HG02840 (cell line): ENCODE results near the gene PPIL6.

Source experiments
- ATAC-seq: cut with Tn5 transposase; IDR thresholded peaks from one replicate; pipeline ENCODE4 v1.9.1; 2021; ENCODE audit warnings: mild to moderate bottlenecking, moderate library complexity, moderate number of reproducible peaks; ENCODE audit not compliant: unreplicated experiment, low FRiP score

The PPIL6 gene

DNA sequence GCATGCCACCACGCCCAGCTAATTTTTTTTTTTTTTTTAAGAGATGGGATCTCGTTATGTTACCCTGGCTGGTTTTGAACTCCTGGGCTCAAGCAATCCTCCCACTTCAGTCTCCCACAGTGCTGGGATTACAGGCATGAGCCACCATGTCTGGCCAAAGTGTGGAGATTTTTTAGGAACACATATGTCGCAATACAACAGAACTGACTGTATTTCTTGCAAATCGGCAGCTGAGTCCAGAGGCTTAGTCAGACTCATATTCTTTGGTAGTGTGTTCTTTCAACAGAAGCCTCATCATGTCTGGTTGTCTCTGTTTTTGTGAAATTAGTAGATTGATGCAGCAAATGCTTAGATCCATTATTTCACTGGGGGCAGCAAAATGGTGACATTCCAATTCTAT is 34.2 kb downstream of the PPIL6 start:
- no peak for ATAC-seq

DNA sequence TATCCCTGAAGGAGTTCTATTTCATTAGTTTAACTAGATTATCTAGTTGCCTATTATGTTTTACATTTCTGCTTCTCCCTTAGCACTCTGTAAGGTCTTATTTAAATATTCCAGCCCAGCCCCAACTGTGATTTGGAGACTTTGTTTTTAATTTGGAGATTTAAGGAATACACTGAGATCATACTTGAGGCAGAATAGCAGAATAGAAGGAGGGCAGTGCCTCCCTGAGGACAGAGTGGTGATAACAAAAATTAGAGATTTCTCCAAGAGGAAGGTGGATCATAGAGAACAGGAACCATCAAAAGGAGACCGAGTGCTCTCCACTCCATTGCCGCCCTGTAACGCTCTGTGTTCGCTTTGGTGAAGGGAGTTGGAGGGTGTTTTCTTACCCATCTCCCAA is 43.4 kb downstream of the PPIL6 start:
- ATAC-seq = no peak

GRCh38 chr6:109396046-109396718 is 44.2 kb downstream of the PPIL6 start:
- no peak for ATAC-seq

DNA sequence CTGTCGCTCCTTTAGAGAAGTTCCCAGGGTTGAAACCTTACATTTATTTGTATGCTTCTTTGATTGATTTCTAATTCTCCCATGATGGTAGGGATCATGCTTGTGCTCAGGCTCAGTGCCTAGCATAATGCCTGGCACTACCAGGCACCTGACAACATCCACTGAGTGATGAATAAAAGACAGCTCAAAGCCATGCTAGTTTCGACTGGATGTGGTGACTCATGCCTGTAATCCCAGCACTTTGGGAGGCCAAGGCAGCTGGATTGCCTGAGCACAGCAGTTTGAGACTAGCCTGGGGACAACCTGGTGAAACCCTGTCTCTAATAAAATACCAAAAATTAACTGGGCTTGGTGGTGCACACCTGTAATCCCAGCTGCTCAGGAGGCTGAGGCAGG is 46.5 kb downstream of the PPIL6 start:
- ATAC-seq = no peak

DNA sequence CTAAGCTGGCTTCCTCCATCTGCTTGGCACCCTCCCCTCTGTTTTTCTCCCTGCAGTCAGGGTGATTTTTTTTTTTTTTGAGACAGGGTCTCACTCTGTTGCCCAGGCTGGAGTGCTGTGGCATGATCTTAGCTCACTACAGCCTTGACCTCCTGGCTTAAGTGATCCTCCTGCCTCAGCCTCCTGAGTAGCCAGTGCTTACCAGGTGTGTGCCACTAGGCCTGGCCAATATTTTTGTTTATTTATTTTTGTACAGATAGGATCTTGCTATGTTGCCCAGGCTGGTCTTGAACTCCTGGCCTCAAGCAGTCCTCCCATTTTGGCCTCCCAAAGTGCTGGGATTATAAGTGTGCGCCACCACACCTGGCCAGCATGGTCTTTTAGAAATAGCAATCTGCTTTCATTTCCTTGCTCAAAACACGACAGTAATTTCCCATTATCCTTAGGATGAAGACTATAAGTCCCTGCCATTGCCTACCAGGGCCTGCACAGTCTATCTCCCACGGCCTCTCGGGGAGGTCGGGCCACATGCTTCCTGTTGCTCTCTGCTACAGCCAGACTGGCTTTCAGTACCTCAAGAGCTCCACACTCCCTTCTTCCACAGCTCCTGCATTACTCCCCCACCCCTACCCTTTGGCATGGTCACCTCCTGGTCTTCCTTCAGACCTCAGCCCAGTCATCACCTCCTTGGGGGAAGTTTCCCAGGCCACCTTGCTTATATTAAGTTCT is 47.1 kb downstream of the PPIL6 start:
- ATAC-seq = no peak

DNA sequence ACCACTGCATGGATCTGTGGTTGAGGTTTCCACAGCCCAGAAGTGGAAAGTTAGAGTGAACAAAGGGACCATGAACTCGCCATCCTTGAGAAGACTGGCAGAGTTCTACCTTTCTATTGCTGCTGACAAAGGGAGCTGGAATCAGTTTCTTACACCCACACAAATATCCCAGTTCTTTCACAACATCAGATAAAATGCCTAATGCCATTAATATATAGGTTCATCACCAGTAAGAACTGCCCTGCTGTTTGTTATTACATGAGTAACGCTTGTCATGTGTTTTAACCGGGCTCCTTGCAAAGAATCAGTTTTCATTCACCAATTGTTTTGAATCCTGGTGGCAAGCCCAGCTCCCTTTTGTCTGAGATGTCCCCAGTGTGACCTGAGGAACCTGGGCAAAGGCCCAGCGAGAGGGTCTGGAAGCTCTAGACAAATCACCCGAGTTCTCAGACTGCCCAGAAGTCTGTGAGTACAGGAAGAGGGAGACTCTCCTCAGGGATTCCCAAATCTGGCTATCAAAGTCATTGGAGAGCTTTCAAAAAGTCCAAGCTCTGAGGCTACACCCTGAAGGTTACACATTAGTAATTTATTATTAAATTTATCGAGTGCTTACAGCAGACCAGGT is 50.7 kb downstream of the PPIL6 start:
- ATAC-seq = no peak

- ATAC-seq = no peak
Observed at GRCh38 chr6:109388265-109388664, 52.2 kb downstream of the PPIL6 start.

DNA sequence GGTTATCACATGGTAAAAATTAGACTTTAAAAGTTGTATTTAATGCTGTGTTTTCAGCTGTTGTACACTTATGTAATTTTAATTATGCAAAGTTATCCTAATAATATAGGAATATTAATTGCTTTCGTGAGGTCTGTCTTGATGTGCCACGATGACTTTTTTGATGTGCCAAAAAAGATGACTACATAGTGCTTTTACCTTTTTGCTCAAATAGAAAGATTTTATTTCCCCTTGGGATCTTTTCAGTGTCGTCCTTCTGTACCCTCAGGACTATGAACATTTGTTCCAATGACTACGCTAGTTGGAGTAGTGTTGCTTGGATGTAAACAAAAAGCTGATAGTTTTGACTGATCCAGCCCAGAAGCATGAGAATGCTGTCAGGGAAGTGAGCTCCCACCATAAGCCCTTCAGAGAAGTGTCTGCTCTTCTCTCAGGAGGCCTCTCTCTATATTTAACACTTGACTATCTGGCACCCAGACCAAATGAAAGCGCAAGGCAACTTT is 56.9 kb downstream of the PPIL6 start:
- no peak for ATAC-seq

DNA sequence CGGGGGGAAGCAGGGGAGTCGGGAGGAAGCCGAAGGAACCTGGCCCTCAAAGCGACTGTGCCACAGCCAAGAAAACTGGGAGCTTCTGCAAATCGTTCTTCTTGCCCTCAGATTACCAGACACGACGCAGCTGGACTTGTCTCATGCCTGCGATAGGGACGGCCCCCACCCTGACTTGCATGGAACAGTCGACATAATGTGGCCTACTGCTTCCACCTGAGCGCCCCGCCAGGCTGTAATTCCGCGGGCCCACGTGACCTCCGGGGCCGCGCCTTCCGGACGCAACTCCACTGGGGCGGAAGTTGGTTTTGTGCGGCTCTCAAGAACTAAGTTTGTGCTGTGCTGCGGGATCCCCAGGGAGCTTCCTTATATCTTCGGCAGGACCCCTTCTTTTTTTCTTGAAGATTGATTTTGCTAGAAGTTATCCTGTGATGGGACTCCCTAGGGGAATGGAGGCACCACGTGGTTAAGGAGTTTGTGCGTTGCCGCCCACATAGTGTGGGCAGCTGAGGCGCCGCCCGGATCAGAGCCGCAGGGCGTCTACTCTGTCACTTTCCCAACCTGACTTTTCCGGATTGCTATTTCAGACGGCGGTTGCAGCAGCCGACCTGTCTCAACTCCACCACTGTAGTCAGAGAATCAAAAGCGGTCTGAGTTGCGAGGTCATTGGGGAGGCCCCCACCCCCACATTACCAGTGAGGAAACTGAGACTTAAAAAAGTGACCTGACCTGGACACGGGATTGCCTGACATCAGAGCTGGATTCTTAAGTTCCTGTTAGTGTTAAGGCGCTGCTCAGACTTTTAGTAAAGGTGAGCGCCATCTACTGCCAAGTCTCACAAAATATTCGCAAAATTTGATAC is 57.6 kb downstream of the PPIL6 start:
- peak; percentile 74 for ATAC-seq

DNA sequence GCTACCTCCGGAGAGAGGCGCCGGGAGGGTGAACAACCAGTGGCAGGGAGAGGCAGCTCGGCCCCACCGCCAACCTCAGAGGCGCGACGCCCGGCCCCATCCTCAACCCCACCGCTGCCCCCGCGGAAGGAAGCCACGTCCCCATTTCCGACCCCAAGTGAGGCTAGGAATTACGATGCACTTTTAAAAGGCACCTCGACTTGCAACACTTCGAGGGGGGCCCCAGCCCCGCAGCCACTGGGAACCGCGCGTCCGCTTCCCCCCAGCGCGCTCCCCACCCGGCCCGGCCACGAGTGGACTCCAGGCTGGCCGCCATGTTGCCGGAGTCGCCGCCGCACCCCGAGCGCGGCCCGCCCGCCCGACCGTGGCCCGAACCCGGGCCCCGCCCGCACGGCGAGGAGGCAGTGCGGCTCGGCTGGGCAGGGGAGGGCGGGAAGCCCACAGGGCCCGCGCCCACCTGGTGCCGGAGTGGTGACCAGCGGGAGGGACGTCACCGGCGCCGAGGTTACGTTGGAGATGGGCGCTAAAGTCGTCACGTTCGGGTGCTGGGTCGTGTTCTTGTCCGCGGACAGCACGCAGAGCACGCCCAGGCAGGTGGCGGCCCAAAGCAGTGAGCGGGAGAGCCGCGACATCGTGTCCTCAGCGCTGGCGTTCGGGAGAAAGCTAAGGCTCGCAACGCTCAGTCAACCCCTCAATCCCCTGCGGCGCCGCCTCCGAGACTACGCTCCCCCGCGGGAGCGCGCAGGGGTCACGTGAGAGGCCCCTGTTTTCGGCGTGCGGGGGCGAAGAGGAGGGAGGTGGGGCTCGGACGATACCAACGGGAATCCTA is 58.5 kb downstream of the PPIL6 start, which contains the start of gene CD164:
Gene CD164 (minus strand): TSS at position 721 of the 829 bp plus-strand sequence. CDS start 89 bp downstream, at position 632.
- ATAC-seq = peak; percentile 51

GRCh38 chr6:109381061-109381746 is 59.2 kb downstream of the PPIL6 start:
- no peak for ATAC-seq

GRCh38 chr6:109379711-109380110 is 60.7 kb downstream of the PPIL6 start:
- ATAC-seq = no peak

GRCh38 chr6:109377717-109378116 is 62.7 kb downstream of the PPIL6 start:
- no peak for ATAC-seq

DNA sequence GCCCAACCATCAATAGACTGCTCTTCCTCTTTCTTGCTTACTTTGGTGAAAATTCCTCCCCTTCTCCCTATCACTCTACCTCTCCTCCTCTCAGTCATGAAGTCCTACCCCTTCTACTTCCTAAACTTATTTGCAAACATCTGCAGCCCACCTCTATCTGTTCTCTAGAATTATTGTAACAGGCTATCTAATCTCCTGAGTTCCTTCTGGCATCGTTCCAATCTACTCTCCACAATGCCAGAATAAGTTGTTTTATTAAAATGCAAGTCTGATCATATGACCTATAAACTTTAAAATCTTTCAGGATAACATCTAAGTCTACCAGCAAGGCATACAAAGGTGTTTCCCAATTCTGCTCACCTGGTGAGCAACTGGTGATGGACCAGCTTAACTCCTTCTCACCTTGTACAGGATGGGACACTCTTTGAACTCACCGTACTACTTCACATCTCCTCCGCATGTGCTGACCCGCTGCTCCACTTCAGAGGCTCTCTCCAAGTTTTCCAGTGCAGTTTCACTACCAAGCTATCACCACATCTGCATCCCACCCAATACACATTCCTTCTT is 66.0 kb downstream of the PPIL6 start:
- no peak for ATAC-seq

- ATAC-seq = peak; percentile 91
Observed at GRCh38 chr6:109373762-109374161, 66.7 kb downstream of the PPIL6 start.

GRCh38 chr6:109373331-109373730 is 67.1 kb downstream of the PPIL6 start:
- ATAC-seq = peak; percentile 5

DNA sequence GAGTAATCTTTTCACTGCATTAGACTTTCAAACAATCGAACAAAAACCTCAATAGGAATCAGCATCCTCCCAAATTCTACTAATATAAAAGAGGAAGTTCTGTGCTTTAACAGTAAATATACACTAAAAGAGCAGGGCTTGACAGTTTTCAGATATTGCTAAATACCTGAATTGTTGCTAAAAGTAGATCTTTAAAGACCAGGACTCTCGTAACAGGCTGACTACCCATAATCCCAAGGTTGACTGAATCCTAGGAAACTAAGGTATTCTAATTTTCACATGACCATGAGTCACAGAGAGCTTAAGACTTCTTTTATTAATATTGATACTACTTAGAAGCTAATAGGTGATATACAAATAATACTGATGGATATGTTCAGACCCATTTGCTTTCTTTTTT is 68.3 kb downstream of the PPIL6 start:
- ATAC-seq = no peak

DNA sequence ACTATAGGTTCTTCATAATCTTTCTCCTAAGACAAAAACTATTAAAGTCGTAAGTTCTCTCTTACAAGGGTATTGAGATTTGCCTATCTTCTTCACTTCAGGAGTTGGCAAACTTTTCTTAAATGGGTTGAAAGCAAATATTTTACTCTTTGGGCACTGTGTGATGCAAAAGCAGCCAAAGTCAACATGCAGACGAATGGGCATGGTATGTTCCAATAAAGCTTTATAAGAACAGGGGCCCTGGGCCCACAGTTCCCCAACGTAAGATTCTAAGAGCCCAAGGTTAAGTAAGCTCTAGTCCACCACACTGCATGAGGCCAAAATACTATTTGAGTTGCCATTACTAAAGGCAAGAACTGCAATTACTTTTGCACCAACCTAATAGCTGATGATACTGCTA is 69.6 kb downstream of the PPIL6 start:
- no peak for ATAC-seq

DNA sequence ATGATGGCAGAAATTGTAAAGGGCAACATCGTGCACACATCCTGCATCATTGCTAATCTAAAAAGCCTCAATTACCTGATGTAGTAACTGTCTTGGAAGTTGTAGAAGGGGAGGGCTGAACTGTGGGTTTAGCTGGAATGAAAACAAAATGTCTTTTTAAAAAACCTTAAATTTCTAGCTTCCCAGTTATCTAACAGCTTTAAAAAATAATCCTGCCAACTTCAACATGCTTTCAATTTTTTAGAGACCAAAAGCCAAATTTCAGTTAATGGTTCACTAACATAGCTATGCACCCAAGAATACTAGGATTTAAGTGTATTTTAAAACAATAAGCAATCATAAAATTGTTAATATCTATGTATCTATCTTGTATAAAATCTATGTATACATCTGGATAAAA is 70.1 kb downstream of the PPIL6 start:
- ATAC-seq = no peak
